GM19025 (cell line): ENCODE data around the gene SLC25A17.
"Not testable (repeated sequence)": the region's sequence is repeated elsewhere in the genome, so short reads cannot be mapped to it uniquely, and the experiment has no call there.

ENCODE experiments used
- ATAC-seq: cut with Tn5 transposase; IDR thresholded peaks from one replicate; pipeline ENCODE4 v1.9.1; 2021; ENCODE audit warnings: mild to moderate bottlenecking, low read depth, moderate library complexity; ENCODE audit not compliant: unreplicated experiment

SLC25A17 gene

DNA sequence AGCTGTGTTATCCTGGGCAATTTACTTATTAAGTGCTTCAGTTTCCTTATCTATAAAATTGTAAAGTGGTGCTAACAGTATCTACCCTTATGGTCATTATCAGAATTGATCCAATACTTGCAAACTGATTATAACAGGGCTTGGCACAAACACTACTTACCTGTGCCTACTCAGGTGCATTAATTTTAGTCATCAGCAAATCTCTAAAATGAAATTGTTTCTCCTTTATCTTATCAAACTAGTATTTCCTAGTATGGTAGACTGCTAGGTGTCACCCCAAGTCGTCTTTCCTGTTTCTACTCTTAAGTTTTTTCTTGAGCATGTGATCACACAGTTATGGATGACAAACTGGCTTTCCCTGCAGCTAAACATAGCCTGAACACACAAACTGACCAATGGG is 4.3 kb upstream of the SLC25A17 start:
- no peak for ATAC-seq

DNA sequence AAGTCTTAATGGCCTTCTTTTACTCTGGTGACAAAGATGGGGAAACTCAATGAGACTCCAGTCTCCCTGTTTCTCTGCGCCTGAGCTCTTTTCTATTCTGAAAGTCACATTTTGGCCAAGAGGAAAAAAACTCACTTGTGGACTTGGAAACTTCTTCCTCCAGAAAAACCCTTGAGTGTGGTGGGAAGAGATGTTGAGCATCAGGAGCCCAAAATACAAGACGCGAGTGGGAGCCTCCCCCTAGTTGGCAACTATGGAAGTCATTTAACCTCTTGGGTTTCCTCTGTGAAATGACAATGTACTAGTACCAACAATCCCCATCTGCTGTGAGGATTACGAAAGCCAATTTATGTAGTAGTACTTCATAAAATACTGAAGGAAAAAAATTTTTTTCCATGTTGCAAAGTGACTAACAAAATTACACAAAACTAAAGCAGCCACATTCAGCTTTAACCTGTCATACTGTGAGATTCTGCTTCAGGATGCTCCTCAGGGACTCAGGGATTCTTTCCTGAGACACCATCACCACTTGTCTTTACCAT is 524 bp upstream of the SLC25A17 start:
- no peak for ATAC-seq

DNA sequence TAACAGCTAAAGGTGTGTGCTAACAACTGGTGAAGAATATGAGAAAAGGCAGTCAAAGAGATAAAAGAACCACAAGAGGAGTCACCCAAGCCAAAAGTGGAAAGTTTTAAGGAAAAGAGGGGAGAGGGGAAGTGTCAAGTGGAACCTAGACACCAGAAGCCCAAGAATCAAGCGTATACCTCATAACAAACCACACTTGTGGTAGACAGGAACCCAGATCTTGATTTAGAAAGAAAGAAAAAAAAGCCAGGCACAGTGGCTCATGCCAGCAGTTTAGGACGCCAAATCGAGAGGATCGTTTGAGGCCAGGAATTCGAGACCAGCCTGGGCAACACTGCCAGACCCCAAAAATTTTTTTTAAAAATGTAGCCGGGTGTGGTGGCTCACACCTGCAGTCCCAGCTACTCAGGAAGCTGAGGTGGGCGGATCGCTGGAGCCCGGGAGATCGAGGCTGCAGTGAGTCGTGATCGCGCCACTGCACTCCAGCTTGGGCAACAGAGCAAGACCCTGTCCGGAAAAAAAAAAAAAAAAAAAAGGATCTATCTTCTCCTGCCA is 877 bp downstream of the SLC25A17 start:
- ATAC-seq: no peak

DNA sequence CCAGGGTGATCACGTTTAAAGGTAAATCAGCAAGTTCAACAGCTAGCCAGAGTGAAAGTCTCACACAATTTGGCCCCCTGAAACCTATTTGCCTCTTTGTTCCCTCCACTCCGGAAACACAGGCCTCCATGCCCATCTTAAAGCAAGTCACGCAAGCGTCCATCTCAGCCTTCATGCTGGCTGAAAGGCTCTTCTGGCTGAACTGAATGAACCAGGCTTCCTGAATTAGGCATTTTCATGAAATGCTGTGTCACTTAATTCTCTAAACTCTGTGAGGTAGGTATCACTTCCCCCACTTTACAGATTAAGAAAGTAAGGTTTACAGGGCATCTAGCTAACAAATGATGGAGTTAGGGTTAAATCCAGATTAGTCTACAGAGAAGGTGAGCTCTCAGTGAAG is 1.4 kb downstream of the SLC25A17 start:
- ATAC-seq: no peak

DNA sequence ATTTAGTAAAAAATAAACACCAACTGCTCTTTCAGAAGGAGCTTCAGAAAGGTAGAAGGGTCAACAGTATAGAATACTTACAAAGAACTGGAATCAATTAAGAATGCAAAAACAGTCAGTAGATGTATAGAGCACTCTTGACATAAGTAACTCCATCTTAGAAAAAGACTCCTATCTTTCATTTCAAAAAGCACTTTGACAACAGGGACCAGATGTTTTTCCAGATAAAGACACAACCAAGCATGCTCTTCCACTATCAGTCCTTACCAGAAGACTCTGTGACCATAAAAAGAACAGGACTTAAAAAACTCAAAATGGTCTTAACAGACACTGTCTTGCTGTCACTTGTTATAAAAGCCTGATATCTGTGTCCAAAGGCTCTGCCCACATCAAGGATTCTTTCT is 5.2 kb downstream of the SLC25A17 start:
- no peak for ATAC-seq

DNA sequence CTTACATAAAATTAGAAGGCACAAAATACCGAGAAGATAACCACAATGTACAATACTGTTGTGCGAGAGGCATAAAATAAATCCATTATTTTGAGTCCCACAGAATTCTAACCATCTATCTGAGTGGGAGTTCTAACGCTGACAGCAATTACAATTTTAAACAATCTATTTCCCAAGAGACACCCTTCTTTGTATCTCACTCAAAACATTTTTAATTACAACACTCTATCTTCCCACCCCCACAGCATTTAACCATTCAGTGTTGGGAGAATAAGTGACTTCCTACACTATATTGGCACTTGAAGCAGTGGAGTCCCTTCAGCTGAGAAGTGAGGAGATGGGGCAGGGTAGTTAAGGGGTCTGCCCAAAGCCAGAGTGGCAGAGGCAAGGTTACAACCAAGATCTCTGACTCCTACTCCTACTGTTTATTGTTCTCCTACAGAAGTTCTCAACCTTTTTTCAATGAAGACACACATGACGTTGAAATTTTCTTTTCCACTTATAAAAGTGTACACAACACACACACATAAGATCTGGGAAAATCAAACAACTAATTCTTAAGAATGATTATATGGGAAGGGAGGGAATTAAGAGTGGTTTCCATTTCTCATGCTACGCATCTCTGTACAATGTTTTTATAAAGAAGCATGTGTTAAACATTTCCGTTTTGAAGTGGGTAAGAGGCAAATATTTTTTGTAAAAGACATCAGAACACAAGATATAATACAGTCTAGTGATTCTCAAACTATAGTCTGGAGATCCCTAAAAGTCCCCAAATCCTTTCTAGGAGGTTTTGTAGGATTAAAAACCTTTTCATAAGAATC is 10.9 kb downstream of the SLC25A17 start:
- ATAC-seq: no peak

DNA sequence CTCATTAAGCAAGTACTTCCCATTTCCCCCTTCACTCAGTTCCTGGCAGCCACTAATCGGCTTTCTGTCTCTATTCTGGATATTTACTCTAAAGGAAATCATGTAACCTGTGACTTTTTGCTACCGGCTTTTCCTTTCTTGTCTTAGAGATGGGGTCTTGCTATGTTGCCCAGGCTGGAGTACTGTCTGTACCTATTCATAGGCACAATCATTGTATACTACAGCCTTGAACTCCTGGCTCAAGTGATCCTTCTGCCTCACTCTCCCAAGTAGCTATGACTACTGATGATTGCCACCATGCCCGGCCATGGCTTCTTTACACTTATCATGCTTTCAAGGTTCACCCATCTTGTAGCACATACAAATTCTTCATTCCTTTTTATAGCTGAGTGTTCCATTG is 12.4 kb downstream of the SLC25A17 start:
- no peak for ATAC-seq

DNA sequence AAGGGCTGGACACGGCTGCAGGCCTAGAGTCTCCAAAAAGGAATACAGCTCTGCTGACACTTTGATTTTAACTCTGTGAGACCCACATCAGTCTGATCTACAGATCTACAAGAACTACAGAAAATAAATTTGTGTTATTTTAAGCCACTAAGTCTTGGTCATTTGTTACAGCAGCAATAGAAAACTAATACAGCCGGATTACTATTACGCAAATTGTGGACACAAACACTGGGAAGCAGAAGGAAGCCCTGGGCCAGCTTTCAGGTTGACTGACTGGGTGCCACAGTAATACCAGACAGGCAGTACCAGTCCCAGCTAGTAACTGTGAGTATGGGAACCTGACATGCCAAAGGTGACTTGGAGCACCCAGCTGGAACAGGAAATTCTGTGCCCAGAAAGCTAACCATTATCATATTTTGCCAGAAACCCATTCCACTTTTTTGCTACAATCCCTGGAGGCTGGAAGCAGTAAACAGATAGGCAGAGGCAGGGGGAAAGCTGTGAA is 13.4 kb downstream of the SLC25A17 start:
- no peak for ATAC-seq

DNA sequence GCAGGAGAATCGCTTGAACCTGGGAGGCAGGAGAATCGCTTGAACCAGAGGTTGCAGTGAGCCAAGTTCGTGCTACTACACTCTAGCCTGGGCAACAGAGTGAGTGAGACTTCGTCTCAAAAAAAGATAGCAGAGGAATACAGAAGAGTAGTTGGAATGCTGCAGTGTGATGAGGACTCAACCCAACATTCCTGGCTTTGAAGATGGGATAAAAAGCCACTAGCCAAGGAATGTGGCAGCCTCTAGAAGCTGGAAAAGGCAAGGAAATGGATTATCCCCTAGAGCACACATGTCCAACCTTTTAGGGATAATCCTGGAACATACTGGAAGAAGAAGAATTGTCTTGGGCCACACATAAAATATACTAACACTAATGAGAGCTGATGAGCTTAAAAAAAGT is 13.9 kb downstream of the SLC25A17 start:
- no peak for ATAC-seq

DNA sequence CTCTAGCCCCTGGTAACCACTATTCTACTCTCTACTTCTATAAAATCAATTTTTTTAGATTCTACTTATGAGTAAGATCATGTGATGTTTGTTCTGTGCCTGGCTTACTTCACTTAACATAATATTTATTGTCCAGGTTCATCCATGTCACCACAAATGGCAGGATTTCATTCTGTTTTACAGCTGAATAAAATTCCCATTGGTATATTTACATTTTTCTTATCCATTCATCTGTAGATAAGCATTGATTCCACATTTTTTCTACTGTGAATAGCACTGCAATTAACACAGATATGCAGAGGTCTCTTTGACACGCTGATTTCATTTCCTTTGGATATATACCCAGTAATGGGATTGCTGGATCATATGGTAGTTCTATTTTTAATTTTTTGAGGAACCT is 15.8 kb downstream of the SLC25A17 start:
- no peak for ATAC-seq

DNA sequence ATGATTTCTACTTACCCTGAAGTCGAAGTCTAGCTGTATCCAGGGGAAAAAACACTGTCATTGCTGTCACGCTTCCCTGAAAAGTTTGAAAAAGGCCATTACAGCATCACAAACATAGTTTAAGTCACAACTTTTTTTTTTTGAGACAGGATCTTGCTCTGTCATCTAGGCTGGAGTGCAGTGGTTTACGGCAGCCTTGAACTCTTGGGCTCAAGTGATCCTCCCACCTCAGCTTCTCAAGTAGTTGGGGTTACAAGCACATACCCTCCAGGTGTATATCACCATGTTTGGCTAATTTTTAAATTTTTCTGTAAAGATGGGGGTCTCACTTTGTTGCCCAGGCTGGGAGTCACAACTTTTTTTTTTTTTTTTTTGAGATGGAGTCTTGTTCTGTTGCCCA is 20.1 kb downstream of the SLC25A17 start:
- no peak for ATAC-seq

DNA sequence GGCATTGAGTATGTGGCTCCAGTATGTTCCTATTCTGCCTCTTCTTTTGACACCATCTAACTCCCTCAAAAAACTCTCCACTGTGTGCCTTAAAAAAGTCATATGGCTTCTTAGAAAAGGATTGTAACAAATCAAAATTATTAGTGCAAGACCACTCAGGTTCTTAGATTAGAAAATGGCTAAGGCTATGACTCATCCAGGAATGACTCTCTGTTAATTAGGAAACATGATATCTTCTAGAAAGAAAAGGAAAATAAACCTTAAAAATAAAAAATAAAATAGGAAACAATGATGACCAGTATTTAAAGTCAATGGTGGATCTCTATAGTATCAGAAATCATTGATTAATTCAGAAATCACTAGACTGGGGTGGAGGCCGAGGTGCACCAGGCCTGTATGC is 21.7 kb downstream of the SLC25A17 start:
- ATAC-seq: no peak

DNA sequence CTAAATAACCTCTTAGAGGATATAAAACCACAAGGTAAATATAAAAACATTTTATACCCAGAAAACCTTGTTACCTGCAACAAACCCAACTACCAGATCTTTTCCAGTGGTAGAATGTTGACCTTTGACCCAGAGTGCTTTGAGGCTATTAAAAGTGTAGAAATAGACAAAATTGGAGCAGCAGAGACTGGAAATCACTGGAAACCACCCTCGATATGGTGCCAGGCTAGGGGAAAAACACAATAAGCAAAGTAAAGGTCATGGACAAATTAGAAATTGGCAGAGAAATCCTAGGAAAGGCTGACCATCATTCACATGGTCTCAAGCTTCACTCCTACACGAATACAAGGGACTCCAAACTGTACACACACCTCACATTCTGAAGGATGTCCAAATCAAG is 26.7 kb downstream of the SLC25A17 start:
- no peak for ATAC-seq

DNA sequence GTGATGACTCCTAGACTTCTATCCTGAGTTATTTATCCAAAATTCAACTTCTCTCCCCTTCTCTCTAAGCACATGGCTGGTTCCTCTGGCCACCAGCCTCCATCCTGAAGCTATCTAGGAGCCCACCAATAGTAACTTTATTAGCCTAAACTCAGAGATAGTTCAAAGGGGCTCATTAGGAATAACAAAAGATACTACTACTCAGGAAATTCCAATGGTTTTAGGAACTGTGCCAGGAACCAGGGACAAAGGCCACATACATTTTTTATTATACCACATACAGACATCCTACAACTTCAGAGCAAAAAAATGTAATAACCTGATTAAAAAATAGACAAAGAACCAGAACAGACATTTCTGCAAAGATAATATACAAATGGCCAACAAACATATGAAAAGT is 27.9 kb downstream of the SLC25A17 start:
- no peak for ATAC-seq

DNA sequence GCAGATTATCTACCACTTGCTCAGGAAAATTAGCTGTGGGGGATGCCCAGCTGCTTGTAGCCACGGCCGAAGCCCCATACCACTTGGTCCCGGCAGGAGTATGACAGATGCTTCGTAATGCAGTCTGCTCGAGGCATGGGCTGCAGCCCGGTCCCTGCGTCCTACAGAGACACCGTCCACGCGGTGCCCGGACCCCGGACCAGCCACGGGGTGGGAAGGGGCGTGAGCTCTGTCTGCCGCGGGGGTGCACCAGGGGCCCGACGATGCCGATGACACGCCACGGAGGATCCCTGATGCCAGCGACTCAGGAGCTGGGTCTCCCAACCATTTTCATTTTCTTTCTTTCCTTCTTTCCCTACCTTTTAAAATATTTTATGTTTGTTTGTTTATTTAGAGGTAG is 30.0 kb downstream of the SLC25A17 start:
- ATAC-seq: no peak

DNA sequence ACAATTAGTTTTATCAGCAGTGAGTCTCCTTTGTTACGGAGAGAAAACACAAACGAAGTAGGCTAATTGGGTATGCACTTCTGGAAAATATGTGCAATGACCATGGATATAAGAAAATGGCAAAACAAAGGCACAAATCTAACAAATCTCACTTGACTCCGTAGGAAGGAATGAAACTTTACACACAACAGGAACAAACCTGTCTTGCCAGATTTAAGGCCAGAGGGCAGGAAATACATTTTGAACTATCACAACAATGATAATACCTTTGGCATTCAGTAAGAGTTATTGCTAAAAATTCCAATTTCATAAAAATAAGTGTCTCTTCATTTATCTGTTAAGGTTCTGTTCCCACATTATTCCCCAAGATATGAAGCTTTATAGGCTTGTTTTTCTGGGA is 36.6 kb downstream of the SLC25A17 start:
- ATAC-seq: no peak

DNA sequence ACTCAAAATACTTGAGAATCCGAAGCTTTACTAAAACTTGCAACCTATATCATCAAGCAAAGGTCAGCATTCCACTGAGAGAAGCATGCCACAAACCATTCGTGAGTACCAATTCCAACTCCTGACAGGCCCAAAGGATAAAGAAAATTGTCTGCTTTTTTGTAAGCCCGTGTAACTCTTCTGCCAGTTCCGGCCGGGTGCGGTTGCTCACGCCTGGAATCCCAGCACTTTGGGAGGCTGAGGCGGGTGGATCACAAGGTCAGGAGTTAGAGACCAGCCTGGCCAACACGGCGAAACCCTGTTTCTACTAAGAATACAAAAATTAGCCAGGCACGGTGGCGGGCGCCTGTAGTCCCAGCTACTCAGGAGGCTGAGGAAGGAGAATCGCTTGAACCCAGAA is 37.4 kb downstream of the SLC25A17 start:
- not testable (repeated sequence) for ATAC-seq

DNA sequence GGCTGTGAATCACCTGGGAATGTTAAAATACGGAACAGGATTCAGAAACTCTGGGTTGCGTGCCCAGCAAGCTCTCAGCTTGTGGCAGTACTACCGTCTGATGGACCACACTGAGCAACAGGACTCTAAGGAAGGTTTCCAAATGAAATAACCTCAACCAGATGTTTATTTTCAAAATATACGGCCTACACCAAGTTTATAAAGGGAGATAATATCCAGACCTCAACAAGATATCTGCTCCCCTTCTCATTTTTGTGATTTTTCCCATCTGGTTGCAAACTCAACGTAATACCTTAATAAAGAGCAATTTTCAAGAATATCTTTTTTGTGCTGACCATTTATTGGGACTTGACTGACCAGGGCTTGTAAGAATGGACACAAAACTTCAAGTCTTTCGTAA is 49.4 kb downstream of the SLC25A17 start:
- ATAC-seq: no peak

DNA sequence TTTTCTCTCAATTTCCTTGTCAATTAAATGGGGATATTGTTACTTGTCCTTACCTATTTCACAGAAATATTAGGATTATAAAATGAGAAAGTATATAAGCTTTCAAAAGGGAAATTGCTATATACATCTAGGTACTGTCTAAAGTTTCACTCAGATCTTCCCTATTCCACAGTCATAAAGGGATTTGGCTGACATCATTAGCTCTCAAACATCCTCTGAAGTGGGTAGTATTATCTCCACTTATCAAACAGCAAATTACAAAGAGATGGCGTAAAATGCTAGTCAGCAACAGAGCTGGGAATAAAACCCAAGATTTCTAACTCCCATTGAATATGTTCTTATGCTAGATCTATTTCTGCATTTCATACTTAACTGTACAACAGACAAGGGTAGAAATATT is 50.9 kb downstream of the SLC25A17 start:
- ATAC-seq: no peak

DNA sequence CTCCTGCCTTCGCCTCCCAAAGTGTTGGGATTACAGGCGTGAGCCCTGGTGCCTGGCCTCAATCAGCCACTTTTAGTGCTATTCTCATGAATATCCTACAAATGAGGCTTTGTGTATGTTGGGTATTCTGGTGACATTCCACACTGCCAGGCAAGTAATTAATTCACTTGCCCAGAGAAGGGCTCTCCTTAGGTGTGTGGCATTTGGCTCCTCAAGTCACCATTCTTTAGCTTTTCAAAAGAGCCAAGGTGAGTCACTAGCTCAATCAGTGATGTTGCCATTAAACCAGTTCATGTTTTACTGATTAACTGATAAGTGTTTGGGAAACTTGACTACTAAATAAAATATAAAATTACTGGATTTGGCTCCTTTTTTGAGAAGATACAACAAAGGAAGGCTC is 52.2 kb downstream of the SLC25A17 start:
- ATAC-seq: no peak

DNA sequence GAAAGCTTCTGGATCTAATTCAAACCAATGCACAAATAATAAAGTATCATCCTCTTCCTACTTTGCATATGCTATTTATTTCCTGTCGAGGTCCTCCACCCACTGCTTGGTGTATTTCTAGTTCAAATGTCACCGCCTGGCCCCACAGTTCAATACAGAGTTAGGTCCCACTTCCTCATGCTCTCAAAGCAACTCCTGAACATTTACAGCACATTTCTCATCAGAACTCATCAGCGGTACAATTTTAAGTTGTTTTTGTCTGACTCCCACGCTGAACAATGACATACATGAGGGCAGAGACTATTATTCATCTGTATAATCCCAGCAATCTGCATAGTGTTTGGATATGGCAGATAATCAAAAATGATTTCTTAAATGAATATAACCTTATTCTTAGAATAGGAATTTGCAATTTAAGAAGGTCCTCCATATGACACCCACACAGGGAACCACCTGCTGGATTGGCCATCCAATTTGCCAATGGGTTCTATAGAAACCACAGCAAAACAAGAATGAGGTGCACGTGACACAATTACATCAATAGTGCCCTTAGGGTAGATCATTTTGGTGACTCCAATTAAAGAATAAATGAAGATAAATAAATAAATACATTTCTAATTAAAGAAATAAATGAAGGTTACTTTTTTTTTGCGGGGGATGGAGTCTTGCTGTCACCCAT is 54.2 kb downstream of the SLC25A17 start:
- no peak for ATAC-seq
